ENCODE results near the gene GALNT15.

DNA sequence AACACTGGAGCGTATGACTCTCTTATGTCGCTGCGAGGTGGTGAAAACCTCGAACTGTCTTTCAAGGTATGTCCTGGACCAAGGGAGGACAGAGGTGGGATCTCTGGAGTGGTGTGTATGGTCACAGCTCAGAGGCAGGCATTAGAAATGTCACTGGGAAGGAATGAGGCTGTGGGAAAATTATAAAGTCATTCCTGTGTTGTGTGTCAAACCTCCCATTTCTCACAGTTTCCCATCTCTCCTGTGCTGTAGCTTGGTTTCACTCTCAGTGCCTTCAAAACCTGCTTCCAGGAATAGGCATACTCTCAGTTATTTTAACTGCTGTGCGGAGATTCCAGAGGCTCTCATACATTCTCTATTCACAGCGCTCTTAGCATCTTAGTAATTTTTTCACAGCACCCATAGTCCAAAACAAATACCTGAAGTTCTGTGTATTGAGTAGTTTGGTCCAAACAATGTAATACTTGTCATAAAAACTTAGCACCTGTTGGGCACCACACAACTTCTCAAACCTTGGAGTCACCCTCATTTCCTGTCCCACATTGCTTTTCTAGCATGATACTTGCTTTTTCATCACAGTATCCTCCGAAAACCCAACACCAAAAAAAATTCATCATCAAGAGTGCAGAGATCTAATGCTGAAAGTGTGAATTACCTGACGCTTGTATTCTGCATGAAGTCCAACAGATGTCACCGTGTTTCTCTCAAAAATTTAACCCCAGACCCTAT is 36.9 kb downstream of the GALNT15 start:
- TF ChIP-seq, protein P1, sequence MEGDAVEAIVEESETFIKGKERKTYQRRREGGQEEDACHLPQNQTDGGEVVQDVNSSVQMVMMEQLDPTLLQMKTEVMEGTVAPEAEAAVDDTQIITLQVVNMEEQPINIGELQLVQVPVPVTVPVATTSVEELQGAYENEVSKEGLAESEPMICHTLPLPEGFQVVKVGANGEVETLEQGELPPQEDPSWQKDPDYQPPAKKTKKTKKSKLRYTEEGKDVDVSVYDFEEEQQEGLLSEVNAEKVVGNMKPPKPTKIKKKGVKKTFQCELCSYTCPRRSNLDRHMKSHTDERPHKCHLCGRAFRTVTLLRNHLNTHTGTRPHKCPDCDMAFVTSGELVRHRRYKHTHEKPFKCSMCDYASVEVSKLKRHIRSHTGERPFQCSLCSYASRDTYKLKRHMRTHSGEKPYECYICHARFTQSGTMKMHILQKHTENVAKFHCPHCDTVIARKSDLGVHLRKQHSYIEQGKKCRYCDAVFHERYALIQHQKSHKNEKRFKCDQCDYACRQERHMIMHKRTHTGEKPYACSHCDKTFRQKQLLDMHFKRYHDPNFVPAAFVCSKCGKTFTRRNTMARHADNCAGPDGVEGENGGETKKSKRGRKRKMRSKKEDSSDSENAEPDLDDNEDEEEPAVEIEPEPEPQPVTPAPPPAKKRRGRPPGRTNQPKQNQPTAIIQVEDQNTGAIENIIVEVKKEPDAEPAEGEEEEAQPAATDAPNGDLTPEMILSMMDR (IDR thresholded peaks at IDR 0.05; ENCODE audit: insufficient read depth, low read depth, low read length) = no peak
- no peak for TF ChIP-seq EZH2 (IDR thresholded peaks at IDR 0.05; ENCODE audit: insufficient read depth, low read length)

Measured in astrocyte (in vitro differentiated cells and primary cell).